Measurements from ENCODE around the gene TOP3B.

DNA sequence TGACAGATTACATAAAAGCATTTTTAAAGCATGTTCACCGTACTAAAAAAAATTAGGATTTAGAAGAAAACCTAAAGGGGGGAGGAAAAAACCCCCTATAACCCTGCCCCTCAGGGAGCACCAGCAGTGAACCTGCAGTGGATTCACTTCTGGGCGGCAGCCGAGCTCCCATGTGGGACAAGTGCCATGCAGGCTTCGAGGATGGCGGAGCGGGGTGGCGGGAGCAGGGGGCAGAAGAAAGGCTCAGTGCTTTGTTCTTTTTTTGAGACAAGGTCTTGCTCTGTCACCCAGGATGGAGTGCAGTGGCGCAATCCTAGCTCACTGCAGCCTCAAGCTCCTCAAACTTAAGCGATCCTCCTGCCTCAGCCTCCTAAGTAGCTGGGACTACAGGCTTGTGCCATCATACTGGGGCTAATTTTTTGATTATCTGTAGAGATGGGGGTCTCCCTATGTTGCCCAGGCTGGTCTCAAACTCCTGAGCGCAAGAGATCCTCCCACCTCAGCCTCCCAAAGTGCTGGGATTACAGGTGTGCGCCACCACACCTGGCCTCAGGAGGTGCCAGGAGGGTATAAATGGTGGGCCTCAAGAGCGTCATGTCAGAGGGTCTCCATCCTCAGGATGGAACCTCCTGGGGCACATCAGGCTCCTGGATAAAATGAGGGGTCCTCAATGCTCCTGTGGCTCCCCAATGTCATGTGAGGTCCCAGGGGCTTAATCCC is 64.0 kb downstream of the TOP3B start:
- TF ChIP-seq GATA2 (IDR thresholded peaks at IDR 0.05; ENCODE audit: low read depth, low read length) (no peak), GATA3 (IDR thresholded peaks at IDR 0.05; ENCODE audit: low read depth, low read length) (no peak)
